Stimulated activated CD4-positive, alpha-beta T cell treated with anti-CD3 and anti-CD28 coated beads, Interleukin-4, amount 100 ng/mL, for 48 hours (primary cell): ENCODE results near the gene UGT2A2.

Experiments used
- DNase-seq, 2 donors: peaks; one replicate each; pipeline ENCODE4 v3.0.0-alpha.2; 2020; ENCODE audit warnings: low read depth in 2 of 2

The UGT2A2 gene

GRCh38 chr4:69576251-69576877 lies 63.1 kb downstream of the UGT2A2 start:
- DNase-seq, result no peak

GRCh38 chr4:69568787-69569186 lies 70.7 kb downstream of the UGT2A2 start:
- DNase-seq, result no peak

- DNase-seq, result no peak
Observed at GRCh38 chr4:69563424-69563823, 76.0 kb downstream of the UGT2A2 start.

- DNase-seq, result no peak
Observed at GRCh38 chr4:69549651-69550050, 89.8 kb downstream of the UGT2A2 start.

GRCh38 chr4:69546134-69546765 lies 93.2 kb downstream of the UGT2A2 start:
- DNase-seq, result no peak
